Stimulated activated CD4-positive, alpha-beta T cell treated with anti-CD3 and anti-CD28 coated beads, Interleukin-15, amount 100 ng/mL, for 48 hours (primary cell): ENCODE results near the gene TTC32.
"Not testable (repeated sequence)": the region's sequence is repeated elsewhere in the genome, so short reads cannot be mapped to it uniquely, and the experiment has no call there.

Experiments
- DNase-seq, 2 donors: peaks; one replicate each; pipeline ENCODE4 v3.0.0-alpha.2; 2020; ENCODE audit warnings: low read depth in 2 of 2

TTC32 gene

GRCh38 chr2:19901442-19902215 lies at the start of gene TTC32:
Gene TTC32, minus strand, starts transcription at chr2:19901983. Its CDS starts 129 bp downstream, at chr2:19901854.
- DNase-seq = peak; percentile 85 to 89

- DNase-seq = no peak
Measured at GRCh38 chr2:19949071-19949470, 47.3 kb upstream of the TTC32 start.

- DNase-seq = no peak
Measured at GRCh38 chr2:19947184-19947940, 45.6 kb upstream of the TTC32 start.

- DNase-seq = no peak
Measured at GRCh38 chr2:19944205-19944845, 42.5 kb upstream of the TTC32 start.

- DNase-seq = no peak
Measured at GRCh38 chr2:19943189-19943588, 41.4 kb upstream of the TTC32 start.

- no peak for DNase-seq
Measured at GRCh38 chr2:19942199-19942598, 40.4 kb upstream of the TTC32 start.

GRCh38 chr2:19937004-19937403 lies 35.2 kb upstream of the TTC32 start:
- no peak for DNase-seq

GRCh38 chr2:19936203-19936602 lies 34.4 kb upstream of the TTC32 start:
- no peak for DNase-seq

GRCh38 chr2:19933351-19933981 lies 31.7 kb upstream of the TTC32 start:
- DNase-seq = no peak

- no peak for DNase-seq
Measured at GRCh38 chr2:19932928-19933327, 31.1 kb upstream of the TTC32 start.

- DNase-seq = no peak
Measured at GRCh38 chr2:19929226-19929625, 27.4 kb upstream of the TTC32 start.

- DNase-seq = not testable (repeated sequence)
Measured at GRCh38 chr2:19927816-19928215, 26.0 kb upstream of the TTC32 start.

GRCh38 chr2:19924526-19924925 lies 22.7 kb upstream of the TTC32 start:
- DNase-seq = not testable (repeated sequence)

- not testable (repeated sequence) for DNase-seq
Measured at GRCh38 chr2:19922188-19922587, 20.4 kb upstream of the TTC32 start.

- no peak for DNase-seq
Measured at GRCh38 chr2:19916385-19916950, 14.7 kb upstream of the TTC32 start.

- no peak for DNase-seq
Measured at GRCh38 chr2:19914266-19914975, 12.6 kb upstream of the TTC32 start.

- no peak for DNase-seq
Measured at GRCh38 chr2:19911808-19912509, 10.2 kb upstream of the TTC32 start.

GRCh38 chr2:19902216-19902740 lies 495 bp upstream of the TTC32 start:
- no peak for DNase-seq

GRCh38 chr2:19900931-19901441 lies 797 bp downstream of the TTC32 start:
- DNase-seq = no peak
